Activated T-cell treated with anti-CD3 and anti-CD28 coated beads, Interleukin-2, amount 50 U/mL, for 48 hours (primary cell): Measurements from ENCODE around the gene ZNF662.

ENCODE experiments used
- DNase-seq, 2 experiments: peaks; one replicate each; pipeline ENCODE4 v3.0.0-alpha.2; 2020

The ZNF662 gene

GRCh38 chr3:42942693-42943092 is 36.8 kb downstream of the ZNF662 start:
- DNase-seq: no peak

- DNase-seq: no peak
Measured at GRCh38 chr3:42946050-42946449, 40.1 kb downstream of the ZNF662 start.

- DNase-seq: no peak
Measured at GRCh38 chr3:42957573-42957972, 51.6 kb downstream of the ZNF662 start.

- DNase-seq: no peak
Measured at GRCh38 chr3:42960282-42960681, 54.3 kb downstream of the ZNF662 start.

GRCh38 chr3:42960786-42961185 is 54.8 kb downstream of the ZNF662 start:
- DNase-seq: no peak

GRCh38 chr3:42961633-42962032 is 55.7 kb downstream of the ZNF662 start:
- peak; percentile 22 to 25 for DNase-seq

- no peak for DNase-seq
Measured at GRCh38 chr3:42963269-42963668, 57.3 kb downstream of the ZNF662 start.

GRCh38 chr3:42964266-42964665 is 58.3 kb downstream of the ZNF662 start:
- no peak for DNase-seq
